OCI-LY1 (cell line): ENCODE data around the gene CACHD1.

Source experiments
- H2AFZ ChIP-seq: fragments of 200-600 bp; sonication (generic), shearing (Covaris generic); 2 replicates; pipeline ENCODE4 v1.6.0; 2014; ENCODE audit warnings: antibody characterized with exemption, mild to moderate bottlenecking, low read length
- H3F3A ChIP-seq: fragments of 200-600 bp; sonication (generic), shearing (Covaris generic); 2 replicates; pipeline ENCODE4 v1.6.0; 2014; ENCODE audit warnings: mild to moderate bottlenecking, antibody characterized with exemption, low read length, moderate library complexity; ENCODE audit not compliant: insufficient read depth
- H3K27ac ChIP-seq: fragments of 200-600 bp; sonication (generic); 2 replicates; pipeline ENCODE4 v1.5.1; 2014; ENCODE audit warnings: low read length, mixed run types, mild to moderate bottlenecking, low read depth; ENCODE audit not compliant: poor library complexity, severe bottlenecking
- H3K27me3 ChIP-seq: fragments of 200-600 bp; sonication (generic); 2 replicates; pipeline ENCODE4 v1.6.0; 2014; ENCODE audit warnings: antibody characterized with exemption, mild to moderate bottlenecking, low read length, moderate library complexity; ENCODE audit not compliant: insufficient read depth
- H3K36me3 ChIP-seq: fragments of 200-600 bp; sonication (generic); 2 replicates; pipeline ENCODE4 v1.6.1; 2014; ENCODE audit warnings: mild to moderate bottlenecking, antibody characterized with exemption, low read length, moderate library complexity, mixed read lengths; ENCODE audit not compliant: insufficient read depth
- H3K4me1 ChIP-seq: fragments of 200-600 bp; sonication (generic); 2 replicates; pipeline ENCODE4 v1.5.1; 2014; ENCODE audit warnings: mild to moderate bottlenecking, low read length, moderate library complexity; ENCODE audit not compliant: insufficient read depth, severe bottlenecking
- H3K4me2 ChIP-seq: fragments of 200-600 bp; sonication (generic), shearing (Covaris generic); 2 replicates; pipeline ENCODE4 v1.6.1; 2014; ENCODE audit warnings: low read length
- H3K4me3 ChIP-seq: fragments of 200-600 bp; sonication (generic); 2 replicates; pipeline ENCODE4 v1.5.1; 2014; ENCODE audit warnings: low read length, low read depth, mild to moderate bottlenecking, mixed read lengths; ENCODE audit not compliant: poor library complexity, severe bottlenecking
- H3K79me2 ChIP-seq: fragments of 200-600 bp; shearing (Covaris generic); 2 replicates; pipeline ENCODE4 v1.6.1; 2016; ENCODE audit warnings: mixed run types, low read length, mixed read lengths; ENCODE audit not compliant: insufficient read depth
- H3K9ac ChIP-seq: fragments of 200-600 bp; sonication (generic), shearing (Covaris generic); 2 replicates; pipeline ENCODE4 v1.6.1; 2014; ENCODE audit warnings: mild to moderate bottlenecking, low read length, mixed read lengths
- H3K9me2 ChIP-seq: fragments of 200-600 bp; sonication (generic), shearing (Covaris generic); 2 replicates; pipeline ENCODE4 v1.6.1; 2014; ENCODE audit warnings: low read depth, mild to moderate bottlenecking, low read length, mixed read lengths
- H3K9me3 ChIP-seq: fragments of 200-600 bp; shearing (Covaris generic); 2 replicates; pipeline ENCODE4 v1.6.1; 2014; ENCODE audit warnings: low read length, mixed read lengths
- H4K20me1 ChIP-seq: fragments of 200-600 bp; sonication (generic), shearing (Covaris generic); 2 replicates; pipeline ENCODE4 v1.6.0; 2016; ENCODE audit warnings: mild to moderate bottlenecking, low read length; ENCODE audit not compliant: insufficient read depth
- CTCF ChIP-seq: fragments of 200-600 bp; sonication (generic), shearing (Covaris generic); IDR thresholded peaks from 2 replicates; pipeline ENCODE4 v1.5.1; 2017; ENCODE audit warnings: mild to moderate bottlenecking, antibody characterized with exemption, low read length, moderate library complexity, mixed read lengths
- EZH2 ChIP-seq: fragments of 200-600 bp; sonication (generic), shearing (Covaris generic); IDR thresholded peaks from 2 replicates; pipeline ENCODE4 v1.8.0; 2017; ENCODE audit warnings: borderline replicate concordance, mixed run types, mild to moderate bottlenecking, antibody characterized with exemption, low read length, moderate library complexity, mixed read lengths

Gene CACHD1

GRCh38 chr1:64540265-64540791, 70.4 kb downstream of the CACHD1 start:
- no peaks in the 10 kb centered on the region for H3K4me1 ChIP-seq
- no peak overlapping the region for H2AFZ ChIP-seq
- H3K27me3 ChIP-seq = no peaks in the 10 kb centered on the region
- H3K27ac ChIP-seq = no peak overlapping the region
- no peaks in the 10 kb centered on the region for H3K9me2 ChIP-seq
- H3K9me3 ChIP-seq = no peaks in the 10 kb centered on the region
- no peak overlapping the region for H3K9ac ChIP-seq
- no peaks in the 10 kb centered on the region for H3K36me3 ChIP-seq
- H3K4me2 ChIP-seq = no peak overlapping the region
- TF ChIP-seq CTCF = no peak
- no peak for TF ChIP-seq EZH2
- H3K79me2 ChIP-seq = no peaks in the 10 kb centered on the region
- H4K20me1 ChIP-seq = no peaks in the 10 kb centered on the region
- no peak overlapping the region for H3K4me3 ChIP-seq
- H3F3A ChIP-seq = no peaks in the 10 kb centered on the region

- no peaks in the 10 kb centered on the region for H3K9me3 ChIP-seq
- H3F3A ChIP-seq = no peaks in the 10 kb centered on the region
- H3K4me1 ChIP-seq = no peaks in the 10 kb centered on the region
- no peaks in the 10 kb centered on the region for H4K20me1 ChIP-seq
- H3K4me3 ChIP-seq = no peak overlapping the region
- no peaks in the 10 kb centered on the region for H3K79me2 ChIP-seq
- no peak overlapping the region for H3K9ac ChIP-seq
- no peaks in the 10 kb centered on the region for H3K27me3 ChIP-seq
- no peaks in the 10 kb centered on the region for H3K9me2 ChIP-seq
- no peak overlapping the region for H3K27ac ChIP-seq
- H2AFZ ChIP-seq = no peak overlapping the region
- TF ChIP-seq CTCF = no peak
- no peak for TF ChIP-seq EZH2
- no peaks in the 10 kb centered on the region for H3K36me3 ChIP-seq
- H3K4me2 ChIP-seq = no peak overlapping the region
Observed at GRCh38 chr1:64542118-64542517, 72.2 kb downstream of the CACHD1 start.

DNA sequence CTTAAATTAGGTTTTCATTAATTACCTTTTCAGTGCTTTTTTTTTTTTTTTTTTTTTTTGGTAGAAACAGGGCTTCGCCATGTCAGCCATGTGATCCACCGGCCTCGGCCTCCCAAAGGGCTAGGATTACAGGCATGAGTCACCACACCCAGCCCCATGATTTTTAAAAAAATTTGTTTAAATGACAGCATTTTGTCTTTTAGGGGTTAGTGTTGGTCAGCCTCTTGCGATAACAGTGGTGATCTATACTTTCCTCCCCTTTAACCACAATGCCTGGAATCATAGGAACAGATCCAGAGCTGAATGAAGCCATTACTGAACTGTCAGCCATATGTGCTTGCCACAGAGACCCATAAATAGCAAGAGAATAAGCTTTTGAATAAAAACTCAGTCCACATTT, 73.9 kb downstream of the CACHD1 start:
- Histone ChIP-seq H3K4me3 (no peak overlapping the region), H3K9me2 (no peaks in the 10 kb centered on the region), H3K27ac (no peak overlapping the region), H4K20me1 (no peaks in the 10 kb centered on the region), H3K4me2 (no peak overlapping the region), H3K4me1 (no peaks in the 10 kb centered on the region), H3K9me3 (no peaks in the 10 kb centered on the region), H3F3A (no peaks in the 10 kb centered on the region), H2AFZ (no peak overlapping the region), H3K36me3 (no peaks in the 10 kb centered on the region), H3K79me2 (no peaks in the 10 kb centered on the region), H3K27me3 (no peaks in the 10 kb centered on the region), H3K9ac (no peak overlapping the region)
- TF ChIP-seq CTCF = no peak
- TF ChIP-seq EZH2 = no peak
